ENCODE measurements around the gene RCL1.
"Not testable (repeated sequence)": the region's sequence is repeated elsewhere in the genome, so short reads cannot be mapped to it uniquely, and the experiment has no call there.

Gene RCL1, protein sequence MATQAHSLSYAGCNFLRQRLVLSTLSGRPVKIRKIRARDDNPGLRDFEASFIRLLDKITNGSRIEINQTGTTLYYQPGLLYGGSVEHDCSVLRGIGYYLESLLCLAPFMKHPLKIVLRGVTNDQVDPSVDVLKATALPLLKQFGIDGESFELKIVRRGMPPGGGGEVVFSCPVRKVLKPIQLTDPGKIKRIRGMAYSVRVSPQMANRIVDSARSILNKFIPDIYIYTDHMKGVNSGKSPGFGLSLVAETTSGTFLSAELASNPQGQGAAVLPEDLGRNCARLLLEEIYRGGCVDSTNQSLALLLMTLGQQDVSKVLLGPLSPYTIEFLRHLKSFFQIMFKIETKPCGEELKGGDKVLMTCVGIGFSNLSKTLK

DNA sequence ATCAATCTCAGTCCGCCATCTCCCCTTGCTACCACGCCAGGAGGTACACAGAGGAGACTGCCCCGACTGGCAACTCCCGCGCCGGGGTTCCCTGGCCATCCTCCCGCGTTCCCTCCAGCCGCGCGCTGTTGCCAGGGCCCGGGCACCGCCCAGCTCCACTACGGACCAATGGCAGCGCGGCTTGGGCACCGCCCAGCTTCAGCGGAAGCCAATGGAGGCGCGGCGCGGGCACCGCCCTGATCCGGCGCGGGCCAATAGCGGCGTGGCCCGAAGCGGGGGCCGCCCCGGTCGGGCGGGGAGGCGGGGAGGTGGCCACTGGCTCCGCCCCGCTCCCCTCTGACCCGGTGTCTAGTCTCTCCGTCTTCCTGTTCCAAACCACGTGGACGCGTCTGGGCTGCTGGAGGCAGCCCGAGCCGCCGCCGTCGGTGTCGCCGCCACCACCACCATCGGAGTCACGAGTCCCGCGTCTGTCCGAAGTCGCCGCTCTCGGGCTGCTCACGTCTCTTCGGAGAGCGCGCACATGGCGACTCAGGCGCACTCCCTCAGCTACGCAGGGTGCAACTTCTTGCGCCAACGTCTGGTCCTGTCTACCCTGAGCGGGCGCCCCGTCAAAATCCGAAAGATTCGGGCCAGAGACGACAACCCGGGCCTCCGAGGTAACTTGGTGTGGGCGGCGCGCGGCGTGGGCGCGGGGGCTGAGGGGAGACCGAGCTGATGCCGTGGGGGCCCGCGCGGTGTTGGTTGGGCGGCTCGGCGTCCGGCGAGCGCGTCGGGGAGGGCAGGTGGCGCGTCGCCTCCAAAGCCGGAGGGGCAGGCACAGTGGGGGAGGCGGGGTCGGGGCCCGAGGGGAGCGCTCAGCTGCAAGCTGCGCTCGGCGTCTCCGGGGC is at the start of gene RCL1:
TSS of gene RCL1 (plus strand) at position 373 of the 887 bp plus-strand sequence. CDS start at position 521, 148 bp downstream.
- DNase-seq: peak; percentile 98

DNA sequence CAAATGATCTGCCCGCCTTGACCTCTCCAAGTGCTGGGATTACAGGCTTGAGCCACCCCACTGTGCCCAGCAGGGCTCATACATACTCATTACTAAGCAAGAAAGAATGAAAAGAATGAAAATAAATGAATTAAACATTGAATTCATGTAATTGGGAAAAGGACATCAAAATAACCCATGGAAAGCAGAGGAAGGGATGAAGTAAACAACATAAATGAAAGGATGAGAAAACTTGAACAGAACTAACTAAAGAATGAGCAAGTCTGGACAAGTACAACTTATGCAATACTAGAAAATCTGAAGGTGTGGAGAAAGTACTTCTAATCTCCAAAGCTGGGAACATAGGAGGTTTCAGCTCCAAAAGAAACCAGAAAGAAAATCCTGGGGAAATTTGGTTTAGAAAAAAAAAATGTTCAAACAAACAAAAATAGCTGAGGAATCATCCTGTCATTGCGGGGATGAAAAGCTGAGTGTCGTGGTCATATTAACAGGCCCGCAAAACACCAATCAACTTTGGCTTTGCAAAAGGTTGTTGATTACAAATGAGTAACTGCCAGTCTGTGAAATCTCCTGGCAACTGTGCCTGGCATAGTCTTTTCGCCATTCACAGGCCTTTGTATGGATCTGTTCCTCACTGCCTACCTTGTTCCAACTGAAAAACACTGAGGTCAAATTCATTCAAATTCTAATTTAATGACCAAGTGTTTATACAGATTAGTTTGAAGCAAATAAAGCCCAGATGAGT is 49.4 kb upstream of the RCL1 start:
- DNase-seq: no peak

DNA sequence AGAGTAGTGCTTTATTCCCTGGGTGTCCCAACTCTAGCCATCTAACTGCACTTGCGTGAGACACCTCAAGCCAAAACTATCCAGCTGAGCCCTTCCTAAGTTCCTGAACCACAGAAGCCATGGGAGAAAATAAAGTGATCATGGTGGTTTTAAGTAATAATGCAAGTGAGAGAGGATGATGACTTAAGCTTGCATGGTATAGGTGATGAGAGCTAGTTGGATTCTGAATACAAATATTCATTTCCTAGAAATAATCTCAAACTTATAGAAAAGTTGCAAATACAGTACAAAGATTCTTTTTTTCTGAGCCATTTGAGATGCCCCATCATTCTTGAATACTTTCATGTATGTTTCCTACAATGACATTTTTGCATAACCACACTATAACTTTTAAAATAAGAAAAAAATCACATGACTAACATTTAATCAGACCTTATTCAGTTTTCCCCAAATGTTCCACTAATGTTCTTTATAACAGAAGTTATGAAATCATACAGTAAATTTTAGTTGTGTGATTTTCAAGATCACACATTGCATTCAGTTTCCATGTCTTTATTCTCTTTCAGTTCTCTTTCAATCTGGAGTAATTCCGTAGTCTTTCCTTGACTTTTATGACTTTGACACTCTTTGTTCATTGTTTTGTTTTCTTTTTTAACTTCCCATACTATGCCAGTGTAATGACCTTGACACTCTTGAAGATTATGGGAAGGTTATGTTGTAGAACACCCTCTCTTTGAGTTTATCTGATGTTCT is 46.3 kb upstream of the RCL1 start:
- DNase-seq: no peak

DNA sequence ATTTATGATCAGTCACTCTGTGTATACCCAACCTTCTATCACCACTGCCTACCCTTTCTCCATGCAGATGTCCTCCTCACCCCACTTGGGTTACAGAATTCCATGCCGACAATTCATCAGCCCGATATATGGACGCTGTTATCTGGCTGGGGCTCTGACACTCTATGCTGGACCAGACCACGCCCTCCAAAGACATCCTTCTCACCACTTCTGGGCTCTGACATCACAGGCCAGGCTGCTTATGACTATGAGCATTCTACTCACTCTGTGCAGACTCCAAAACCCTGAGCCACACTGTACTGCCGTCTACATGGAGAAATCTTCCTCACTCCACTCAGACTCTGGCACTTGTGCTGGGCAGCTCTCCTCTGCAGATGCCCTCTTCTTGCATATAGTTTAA is 44.1 kb upstream of the RCL1 start:
- no peak for DNase-seq

DNA sequence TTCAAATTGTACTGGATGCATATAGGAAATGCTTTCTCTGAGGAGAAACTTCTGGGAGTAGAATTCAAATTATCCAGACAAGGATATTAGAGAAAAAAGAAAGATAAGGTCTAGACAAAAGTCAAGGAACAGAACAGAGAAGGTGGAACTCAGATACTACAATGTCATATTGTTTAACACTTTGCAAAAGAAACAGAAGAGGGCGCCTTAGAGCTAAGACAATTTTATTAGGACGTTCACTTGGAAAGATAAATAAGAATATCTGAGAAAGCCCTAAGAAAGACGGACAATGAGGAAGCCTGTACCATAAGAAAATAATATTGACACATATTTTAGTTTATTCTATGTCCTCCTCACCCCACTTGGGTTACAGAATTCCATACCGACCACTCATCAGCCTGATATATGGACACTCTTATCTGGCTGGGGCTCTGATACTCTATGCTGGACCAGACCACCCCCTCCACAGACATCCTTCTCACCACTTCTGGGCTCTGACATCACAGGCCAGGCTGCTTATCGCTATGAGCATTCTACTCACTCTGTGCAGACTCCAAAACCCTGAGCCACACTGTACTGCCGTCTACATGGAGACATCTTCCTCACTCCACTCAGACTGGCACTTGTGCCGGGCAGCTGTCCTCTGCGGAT is 42.6 kb upstream of the RCL1 start:
- DNase-seq: no peak

DNA sequence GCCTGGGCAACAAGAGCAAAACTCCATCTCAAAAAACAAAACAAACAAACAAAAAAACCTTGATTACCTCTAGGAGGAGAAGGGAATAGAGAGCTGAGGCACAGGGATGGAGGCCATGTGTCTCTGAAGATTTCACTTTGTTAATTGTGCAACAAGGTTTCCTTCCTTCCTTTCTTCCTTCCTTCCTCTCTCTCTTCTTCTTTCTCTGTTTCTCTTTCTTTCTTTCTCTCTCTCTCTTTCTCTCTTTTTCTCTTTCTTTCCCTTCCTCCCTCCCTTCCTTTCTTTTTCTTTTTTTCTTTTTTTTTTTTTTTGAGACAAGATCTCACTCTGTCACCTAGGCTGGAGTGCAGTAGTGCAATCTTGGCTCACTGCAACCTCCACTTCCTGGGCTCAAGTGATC is 38.2 kb upstream of the RCL1 start:
- DNase-seq: not testable (repeated sequence)

DNA sequence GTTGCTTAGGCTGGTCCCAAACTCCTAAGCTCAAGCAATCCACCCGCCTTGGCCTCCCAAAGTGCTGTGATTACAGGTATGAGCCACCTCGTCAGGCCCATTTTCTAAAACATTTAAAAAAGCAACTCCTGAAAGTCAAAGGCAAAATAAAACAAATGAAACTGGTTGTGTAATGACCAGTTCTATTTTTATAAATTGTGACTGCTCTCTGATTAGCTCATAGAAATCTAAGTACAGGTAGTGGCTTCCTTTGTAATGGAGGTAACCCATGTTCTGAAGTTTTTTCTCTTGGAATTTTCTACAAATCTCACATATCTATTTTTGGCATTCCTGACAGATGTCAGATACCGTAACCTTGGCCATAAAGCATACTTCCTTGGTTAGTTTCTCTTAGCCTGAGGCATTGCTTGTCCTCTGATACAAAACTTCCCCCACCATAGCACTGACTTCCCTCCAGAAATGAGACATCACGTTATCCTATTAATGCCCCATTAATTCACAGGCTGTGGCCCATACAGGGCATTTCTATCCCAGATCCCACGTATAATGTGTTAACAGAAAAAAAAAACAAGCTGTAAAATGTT is 37.6 kb upstream of the RCL1 start:
- DNase-seq: no peak

DNA sequence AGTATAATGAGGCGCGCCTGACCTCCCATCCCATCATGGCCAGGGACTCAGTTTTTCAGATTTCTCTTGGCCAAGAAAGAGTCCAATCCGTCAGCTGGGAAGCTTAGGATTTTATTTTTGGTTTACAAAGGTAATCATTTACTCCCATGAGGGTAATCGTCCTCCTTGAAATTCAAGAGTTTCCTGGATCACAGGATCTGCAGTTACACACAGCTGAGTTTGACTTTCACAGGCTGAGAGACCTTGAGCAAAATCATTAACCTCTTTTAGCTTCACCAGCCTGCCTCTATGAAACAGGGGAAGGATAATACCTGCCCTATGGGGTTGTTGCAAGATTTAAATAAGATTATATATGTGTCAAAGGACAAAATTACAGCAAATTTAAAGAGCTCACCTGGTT is 36.3 kb upstream of the RCL1 start:
- DNase-seq: no peak

DNA sequence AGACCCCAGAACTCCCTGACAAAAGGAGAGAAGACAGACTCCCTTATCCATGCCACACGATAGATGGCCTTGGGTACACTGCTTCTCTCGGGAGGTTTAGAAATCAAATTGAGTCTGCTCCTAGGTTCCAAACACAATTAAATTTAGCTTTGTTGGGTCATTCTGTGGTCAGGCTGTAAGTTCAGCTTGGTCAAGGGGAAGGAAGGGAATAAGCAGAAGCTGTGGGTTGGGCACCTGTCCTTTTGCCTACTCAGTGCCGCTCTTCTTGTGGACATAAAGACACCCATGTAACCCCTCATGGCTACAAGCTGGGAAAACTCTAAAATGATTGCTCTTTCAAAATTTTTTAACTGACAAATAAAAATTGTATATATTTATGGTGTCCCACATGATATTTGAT is 32.6 kb upstream of the RCL1 start:
- DNase-seq: no peak

DNA sequence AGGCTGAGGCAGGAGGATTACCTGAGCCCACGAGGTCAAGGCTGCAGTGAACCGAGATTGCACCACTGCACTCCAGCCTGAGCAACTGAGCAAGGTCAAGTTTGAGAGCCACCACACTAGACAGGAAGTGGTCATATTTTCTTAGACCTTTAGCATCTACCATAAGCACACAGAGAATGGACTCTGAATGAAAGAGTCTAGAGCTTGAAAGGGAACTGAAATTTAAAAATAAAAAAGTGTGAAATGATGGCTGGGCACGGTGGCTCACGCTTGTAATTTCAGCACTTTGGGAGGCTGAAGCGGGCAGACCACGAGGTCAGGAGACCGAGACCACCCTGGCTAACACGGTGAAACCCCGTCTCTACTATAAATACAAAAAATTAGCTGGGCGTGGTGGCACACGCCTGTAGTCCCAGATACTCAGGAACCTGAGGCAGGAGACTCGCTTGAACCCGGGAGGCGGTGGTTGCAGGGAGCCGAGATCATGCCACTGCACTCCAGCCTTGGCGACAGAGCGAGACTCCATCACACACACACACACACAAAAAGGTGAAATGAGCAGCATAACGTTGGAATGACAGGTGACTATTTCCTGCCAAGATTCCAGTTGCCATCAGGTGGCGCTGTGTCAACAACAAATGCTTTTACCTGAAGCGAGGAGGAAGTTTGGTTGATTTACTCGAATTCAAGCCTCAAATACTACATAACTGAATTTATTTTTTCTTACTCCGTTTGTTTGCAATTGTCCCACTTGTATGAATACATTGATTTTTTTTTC is 30.4 kb upstream of the RCL1 start:
- DNase-seq: peak; percentile 73

DNA sequence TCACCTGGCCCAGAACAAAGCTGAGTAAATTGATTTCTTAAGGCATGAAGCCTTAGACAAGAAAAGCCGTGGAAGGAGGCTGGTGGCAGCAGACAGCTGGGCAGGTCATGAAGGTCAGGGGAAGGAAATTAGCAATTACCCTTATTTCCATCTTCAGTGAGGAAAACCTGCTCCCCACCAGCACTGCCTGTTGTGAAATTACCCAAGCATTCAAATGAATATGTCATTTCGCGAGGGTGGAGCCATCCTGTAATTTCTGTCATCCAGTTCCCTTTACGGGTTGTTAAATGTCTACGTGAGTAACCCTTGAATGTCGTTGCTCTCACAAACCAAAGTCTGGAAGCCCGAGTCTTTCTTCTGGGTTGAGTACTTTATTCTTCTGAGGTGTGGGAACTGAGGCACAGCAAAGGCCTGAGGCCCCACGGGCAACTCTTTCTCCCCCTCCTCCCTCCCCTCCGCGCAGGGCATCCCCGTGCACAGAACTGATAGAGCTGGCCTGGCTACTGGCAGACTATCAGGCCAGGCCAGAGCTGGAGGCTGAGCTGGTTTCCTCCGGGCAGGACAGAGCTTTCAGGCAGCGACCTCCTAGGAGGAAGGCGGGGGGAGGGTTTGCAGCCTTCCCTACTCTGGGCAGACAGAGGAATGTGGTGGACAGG is 29.7 kb upstream of the RCL1 start:
- DNase-seq: no peak

DNA sequence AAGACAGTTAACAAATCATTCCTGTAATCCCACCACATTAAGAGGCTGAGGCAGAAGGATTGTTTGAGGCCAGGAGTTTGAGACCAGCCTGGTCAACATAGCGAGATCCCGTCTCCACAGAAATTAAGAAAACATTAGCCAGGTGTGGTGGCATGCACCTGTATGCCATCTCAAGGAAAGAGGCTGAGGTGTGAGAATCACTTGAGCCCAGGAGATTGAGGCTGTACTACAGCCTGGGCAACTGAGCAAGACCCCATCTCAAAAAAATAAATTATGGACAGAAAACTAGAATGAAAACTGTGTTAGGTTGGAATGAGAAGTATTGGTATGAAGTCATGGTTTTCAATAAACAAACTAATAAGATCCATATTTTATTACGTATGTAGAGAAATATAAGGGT is 28.7 kb upstream of the RCL1 start:
- no peak for DNase-seq

DNA sequence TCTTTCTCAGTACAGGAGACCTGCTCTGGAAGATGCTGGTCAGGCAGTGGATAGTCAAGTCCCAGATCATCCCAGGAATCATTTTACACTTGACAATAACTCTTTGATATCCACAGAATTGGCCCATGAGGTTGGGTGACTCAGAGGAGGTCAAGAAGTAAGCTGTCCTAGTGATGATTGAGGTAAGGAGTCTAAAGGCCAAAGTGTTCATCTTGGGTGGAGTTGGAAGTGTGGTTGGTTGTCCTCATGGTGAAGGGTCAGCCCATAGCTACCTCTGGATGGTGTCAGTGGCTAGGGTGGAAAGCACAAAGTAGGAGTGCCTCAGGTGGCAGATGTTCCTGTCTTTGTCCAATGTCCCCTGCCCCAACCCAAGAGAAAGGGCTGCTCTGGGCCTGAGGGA is 24.1 kb upstream of the RCL1 start:
- no peak for DNase-seq

DNA sequence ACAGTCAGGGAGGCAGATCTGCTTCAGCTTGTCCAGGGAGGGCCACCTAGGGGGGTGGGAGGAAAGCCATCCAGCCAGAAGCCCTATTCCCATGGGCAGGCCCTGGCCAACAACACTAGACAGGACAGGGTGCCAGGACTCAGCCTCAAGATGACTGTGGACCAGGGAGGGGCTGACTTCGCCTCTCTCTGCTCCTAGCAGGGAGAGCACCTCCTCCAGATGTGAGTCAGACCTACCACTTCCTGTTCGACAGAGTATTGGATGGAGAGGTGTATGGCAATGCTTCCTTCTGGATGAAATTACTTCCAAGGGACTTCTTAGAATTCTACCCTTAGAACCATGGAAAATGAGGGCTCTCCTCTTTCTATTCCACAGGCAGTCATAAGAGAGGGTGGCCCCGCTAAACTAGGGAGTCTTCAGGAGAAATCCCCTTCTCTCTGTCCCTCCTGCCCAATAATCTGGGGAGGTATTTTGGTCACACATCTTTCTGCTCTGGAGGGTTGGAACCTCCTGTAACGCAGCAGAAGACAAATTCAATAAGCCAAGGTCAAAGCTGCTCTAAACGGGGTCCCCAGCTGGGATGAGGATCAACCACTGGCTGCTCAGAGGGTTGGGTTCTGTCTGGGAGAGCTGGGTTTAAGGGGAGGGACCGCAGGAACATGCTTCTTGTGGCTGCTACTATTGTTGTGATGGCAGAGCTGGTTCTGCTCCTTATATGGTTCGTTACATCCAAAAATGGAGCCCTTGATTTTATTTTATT is 23.2 kb upstream of the RCL1 start:
- no peak for DNase-seq

DNA sequence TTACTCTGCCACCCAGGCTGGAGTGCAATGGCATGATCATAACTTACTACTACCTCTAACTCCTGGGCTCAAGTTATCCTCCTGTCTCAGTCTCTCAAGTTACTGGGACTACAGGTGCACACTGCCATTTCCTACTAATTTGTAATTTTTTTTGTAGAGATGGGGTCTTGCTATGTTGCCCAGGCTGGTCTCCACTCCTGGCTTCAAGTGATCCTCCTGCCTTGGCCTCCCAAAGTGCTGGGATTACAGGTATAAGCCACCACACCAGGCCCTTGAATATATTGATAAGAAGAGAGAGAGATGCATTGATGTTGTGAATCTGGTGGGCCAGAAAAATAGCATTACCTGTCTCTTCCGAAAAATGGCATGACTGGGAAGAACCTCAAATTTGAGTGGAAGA is 21.0 kb upstream of the RCL1 start:
- no peak for DNase-seq

DNA sequence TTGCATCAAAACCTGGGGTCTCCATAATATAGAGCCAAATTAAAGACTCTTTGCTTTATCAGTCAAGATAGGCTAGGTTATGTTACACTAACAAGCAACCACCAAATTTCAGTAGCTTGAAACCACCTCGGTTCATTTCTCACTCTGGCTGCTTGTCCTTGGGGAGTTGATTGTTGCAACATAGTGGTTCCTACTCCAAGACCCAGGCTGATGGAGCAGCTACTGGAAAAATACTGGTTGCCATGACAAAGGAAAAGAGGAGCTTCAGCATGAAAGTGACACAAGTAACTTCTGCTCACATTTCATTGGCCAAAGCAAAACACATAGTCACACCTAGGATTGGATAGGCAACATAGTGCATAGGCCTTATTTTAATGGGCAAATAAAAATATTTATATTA is 18.5 kb upstream of the RCL1 start:
- DNase-seq: no peak

DNA sequence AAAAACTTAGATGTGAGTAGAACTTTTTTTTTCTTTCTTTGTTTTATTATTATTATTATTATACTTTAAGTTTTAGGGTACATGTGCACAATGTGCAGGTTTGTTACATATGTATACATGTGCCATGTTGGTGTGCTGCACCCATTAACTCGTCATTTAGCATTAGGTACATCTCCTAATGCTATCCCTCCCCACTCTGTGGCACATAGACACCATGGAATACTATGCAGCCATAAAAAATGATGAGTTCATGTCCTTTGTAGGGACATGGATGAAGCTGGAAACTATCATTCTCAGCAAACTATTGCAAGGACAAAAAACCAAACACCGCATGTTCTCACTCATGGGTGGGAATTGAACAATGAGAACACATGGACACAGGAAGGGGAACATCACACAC is 17.8 kb upstream of the RCL1 start:
- DNase-seq: not testable (repeated sequence)

DNA sequence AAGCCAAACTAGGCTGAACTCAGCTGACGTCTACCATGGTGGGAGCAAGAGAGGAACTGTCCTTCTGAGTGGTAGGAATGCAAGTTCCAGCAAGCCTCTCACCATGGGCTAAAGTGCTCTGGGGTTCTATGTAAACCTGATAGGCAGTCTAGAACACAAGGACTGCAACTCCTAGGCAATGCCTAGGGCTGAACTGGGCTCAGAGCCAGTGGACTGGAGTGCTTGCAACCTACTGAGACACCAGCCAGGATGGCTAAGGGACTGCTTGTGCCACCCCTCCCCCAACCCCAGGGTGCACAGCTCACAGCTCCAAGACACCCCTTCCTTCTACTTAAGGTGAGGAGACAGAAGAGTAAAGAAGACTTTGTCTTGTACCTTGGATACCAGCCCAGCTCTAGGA is 12.1 kb upstream of the RCL1 start:
- no peak for DNase-seq

DNA sequence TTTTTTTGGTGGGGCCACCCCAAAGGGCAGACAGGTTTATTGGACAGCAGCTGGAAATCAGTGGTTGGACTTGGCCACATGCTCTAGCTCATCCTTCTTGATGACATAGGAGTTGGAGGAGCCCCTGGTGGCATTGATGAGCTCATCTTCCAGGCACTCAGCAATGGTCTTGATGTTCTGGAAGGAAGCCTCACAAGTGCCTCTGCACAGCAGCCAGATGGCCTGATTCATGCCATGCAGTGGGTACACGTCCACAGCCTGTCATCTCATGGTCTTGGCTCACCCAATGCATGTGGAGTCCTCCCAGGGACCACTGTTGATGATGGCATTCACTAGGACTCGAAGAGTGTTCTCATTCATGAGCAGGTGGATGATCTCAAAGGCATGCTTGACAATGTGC is 11.3 kb upstream of the RCL1 start:
- DNase-seq: no peak

DNA sequence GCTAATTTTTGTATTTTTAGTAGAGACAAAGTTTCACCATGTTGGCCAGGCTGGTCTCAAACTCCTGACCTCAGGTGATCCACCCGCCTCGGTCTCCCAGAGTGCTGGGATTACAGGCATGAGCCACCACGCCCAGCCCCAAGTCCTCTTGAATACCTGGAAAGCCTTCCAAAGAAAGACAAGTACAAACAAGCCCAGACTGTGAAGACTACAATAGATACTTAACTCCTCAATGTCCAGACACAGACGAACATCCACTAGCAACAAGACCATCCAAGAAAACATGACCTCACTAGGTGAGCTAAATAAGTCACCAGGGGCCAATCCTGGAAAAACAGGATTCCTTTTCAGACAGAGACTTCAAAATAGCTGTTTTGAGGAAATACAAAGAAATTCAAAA is 9.6 kb upstream of the RCL1 start:
- not testable (repeated sequence) for DNase-seq

Measured in retina (tissue), 1 donor.